CD14-positive monocyte (primary cell): ENCODE data around the gene HHIPL2. TPM values are rescaled to one million over a fixed set of nuclear protein-coding genes. Genes with fewer than 3 reads are reported as not detected.

Source experiments
- DNase-seq, 3 donors: peaks; one replicate each; pipeline ENCODE4 v3.0.0-alpha.2; 2011 to 2022
- H2AFZ ChIP-seq: 2 replicates; pipeline ENCODE4 v1.6.0; 2012; ENCODE audit warnings: mild to moderate bottlenecking, low read depth, low read length, inconsistent platforms; ENCODE audit not compliant: insufficient read depth, poor library complexity, severe bottlenecking
- H3K27ac ChIP-seq, 2 donors: 1 replicate in 1 of 2; 2 replicates in 1 of 2; pipeline ENCODE4 v1.5.1; 2012 to 2013; ENCODE audit warnings: low read length in 2 of 2, control low read depth in 1 of 2, inconsistent platforms in 1 of 2, low read depth in 1 of 2, mild to moderate bottlenecking in 1 of 2
- H3K27me3 ChIP-seq, 2 donors: one replicate each; pipeline versions ENCODE4 v1.6.0 to v1.6.1; 2011 to 2013; ENCODE audit warnings: low read length in 2 of 2; ENCODE audit not compliant: control insufficient read depth in 2 of 2, insufficient read depth in 2 of 2
- H3K36me3 ChIP-seq, 2 donors: replicated peaks in 1 of 2; 1 replicate in 1 of 2; 2 replicates in 1 of 2; pipeline versions ENCODE4 v1.5.1 to v1.6.1; 2012 to 2013; ENCODE audit warnings: low read length in 2 of 2, control low read depth in 1 of 2, inconsistent platforms in 1 of 2, mild to moderate bottlenecking in 1 of 2; ENCODE audit not compliant: insufficient read depth in 2 of 2, control insufficient read depth in 1 of 2
- H3K4me1 ChIP-seq, 2 donors: 1 replicate in 1 of 2; 2 replicates in 1 of 2; pipeline versions ENCODE4 v1.5.1 to v1.6.1; 2012 to 2013; ENCODE audit warnings: low read length in 2 of 2, control low read depth in 1 of 2, inconsistent platforms in 1 of 2, mild to moderate bottlenecking in 1 of 2, moderate library complexity in 1 of 2; ENCODE audit not compliant: insufficient read depth in 2 of 2, control insufficient read depth in 1 of 2
- H3K4me2 ChIP-seq: replicated peaks from 2 replicates; pipeline ENCODE3; 2012; ENCODE audit warnings: low read length, moderate library complexity, mild to moderate bottlenecking; ENCODE audit not compliant: poor library complexity, severe bottlenecking; ENCODE audit errors: extremely low read depth
- H3K4me3 ChIP-seq, 3 experiments: fragments of 200-600 bp in 1 of 3; sonication (generic) in 1 of 3; replicated peaks in 1 of 3; 1 replicate in 2 of 3; 2 replicates in 1 of 3; pipeline ENCODE4 v1.5.1; 2011 to 2013; ENCODE audit warnings: low read length in 3 of 3, mild to moderate bottlenecking in 3 of 3, control low read depth in 2 of 3, low read depth in 2 of 3, inconsistent platforms in 1 of 3, moderate library complexity in 1 of 3
- H3K79me2 ChIP-seq: 2 replicates; pipeline ENCODE4 v1.6.0; 2012; ENCODE audit warnings: mild to moderate bottlenecking, control low read depth, inconsistent platforms, low read length, moderate library complexity; ENCODE audit not compliant: insufficient read depth
- H3K9ac ChIP-seq: 2 replicates; pipeline ENCODE4 v1.6.0; 2017; ENCODE audit warnings: low read length, mild to moderate bottlenecking; ENCODE audit not compliant: insufficient read depth, poor library complexity, severe bottlenecking
- H3K9me3 ChIP-seq, 2 donors: replicated peaks in 1 of 2; 1 replicate in 1 of 2; 2 replicates in 1 of 2; pipeline versions ENCODE4 v1.5.1 to v1.6.1; 2012 to 2013; ENCODE audit warnings: low read length in 2 of 2, control low read depth in 1 of 2; ENCODE audit not compliant: control insufficient read depth in 1 of 2, insufficient read depth in 1 of 2
- H4K20me1 ChIP-seq: 2 replicates; pipeline ENCODE4 v1.6.0; 2012; ENCODE audit warnings: mild to moderate bottlenecking, low read length, control low read depth, moderate library complexity; ENCODE audit not compliant: insufficient read depth
- H3K27ac Mint-ChIP-seq, 7 donors: one replicate each; pipeline ENCODE4 v1.8.0; 2020; ENCODE audit warnings: mild to moderate bottlenecking in 7 of 7, mixed read lengths in 7 of 7, moderate library complexity in 6 of 7, inconsistent platforms in 2 of 7
- H3K27me3 Mint-ChIP-seq, 3 donors: one replicate each; pipeline ENCODE4 v1.8.0; 2021 to 2022; ENCODE audit warnings: low read depth in 3 of 3, mild to moderate bottlenecking in 3 of 3, mixed read lengths in 3 of 3, moderate library complexity in 3 of 3, inconsistent platforms in 1 of 3
- H3K36me3 Mint-ChIP-seq, 2 donors: one replicate each; pipeline ENCODE4 v1.8.0; 2020; ENCODE audit warnings: mixed read lengths in 2 of 2, inconsistent platforms in 1 of 2, mild to moderate bottlenecking in 1 of 2
- H3K4me1 Mint-ChIP-seq: one replicate; pipeline ENCODE4 v1.8.0; 2020; ENCODE audit warnings: mild to moderate bottlenecking, mixed read lengths
- H3K4me3 Mint-ChIP-seq, 2 donors: one replicate each; pipeline ENCODE4 v1.8.0; 2020; ENCODE audit warnings: mild to moderate bottlenecking in 2 of 2, mixed read lengths in 2 of 2, moderate library complexity in 1 of 2
- H3K9me3 Mint-ChIP-seq, 7 donors: one replicate each; pipeline ENCODE4 v1.8.0; 2020 to 2022; ENCODE audit warnings: mixed read lengths in 7 of 7, mild to moderate bottlenecking in 6 of 7, moderate library complexity in 6 of 7, inconsistent platforms in 2 of 7
- WGBS: methylation state at CpG from one replicate; pipeline ENCODE4 v1.1.5; 2013; ENCODE audit warnings: missing lambda C conversion rate; ENCODE audit not compliant: insufficient coverage; 5-methylcytosine and 5-hydroxymethylcytosine counted together
- intact Hi-C, 2 donors: fragments of 100-400 bp; cut with micrococcal nuclease; formaldehyde crosslinking; loops; one replicate each; pipeline versions ENCODE4 v1.15.0 to v1.15.1; 2023
- polyA plus RNA-seq, 3 donors: library from polyadenylated mRNA; depleted of rRNA in 1 of 3; unstranded in 2 of 3; stranded (reverse) in 1 of 3; fragments of 300-500 nt in 2 of 3; fragments of >200 nt in 1 of 3; fragmentation: Illumina TruSeq in 2 of 3; gene quantifications; 1 replicate in 2 of 3; 2 replicates in 1 of 3; pipeline ENCODE4 v1.2.3, GENCODE V29; 2012 to 2021
- TF ChIP-seq, protein P1 (sequence below): fragments of 200-600 bp; IDR thresholded peaks from one replicate; pipeline ENCODE4 v1.8.0; 2022; ENCODE audit warnings: antibody characterized with exemption, mild to moderate bottlenecking

The HHIPL2 gene
- polyA plus RNA-seq, 3 donors, result 0.08 TPM; not detected in 2

GRCh38 chr1:222552882-222553281 is 5.0 kb upstream of the HHIPL2 start:
- peaks cover 24 to 28% of the 10 kb centered on the region in 2 donors for H3K36me3 Mint-ChIP-seq
- H3K4me1 Mint-ChIP-seq, result no peaks in the 10 kb centered on the region
- H3K79me2 ChIP-seq, result no peaks in the 10 kb centered on the region
- 100% methylated on average over 4 of the region's 5 CpGs for WGBS
- no peak overlapping the region for H3K27ac Mint-ChIP-seq
- TF ChIP-seq, protein P1, sequence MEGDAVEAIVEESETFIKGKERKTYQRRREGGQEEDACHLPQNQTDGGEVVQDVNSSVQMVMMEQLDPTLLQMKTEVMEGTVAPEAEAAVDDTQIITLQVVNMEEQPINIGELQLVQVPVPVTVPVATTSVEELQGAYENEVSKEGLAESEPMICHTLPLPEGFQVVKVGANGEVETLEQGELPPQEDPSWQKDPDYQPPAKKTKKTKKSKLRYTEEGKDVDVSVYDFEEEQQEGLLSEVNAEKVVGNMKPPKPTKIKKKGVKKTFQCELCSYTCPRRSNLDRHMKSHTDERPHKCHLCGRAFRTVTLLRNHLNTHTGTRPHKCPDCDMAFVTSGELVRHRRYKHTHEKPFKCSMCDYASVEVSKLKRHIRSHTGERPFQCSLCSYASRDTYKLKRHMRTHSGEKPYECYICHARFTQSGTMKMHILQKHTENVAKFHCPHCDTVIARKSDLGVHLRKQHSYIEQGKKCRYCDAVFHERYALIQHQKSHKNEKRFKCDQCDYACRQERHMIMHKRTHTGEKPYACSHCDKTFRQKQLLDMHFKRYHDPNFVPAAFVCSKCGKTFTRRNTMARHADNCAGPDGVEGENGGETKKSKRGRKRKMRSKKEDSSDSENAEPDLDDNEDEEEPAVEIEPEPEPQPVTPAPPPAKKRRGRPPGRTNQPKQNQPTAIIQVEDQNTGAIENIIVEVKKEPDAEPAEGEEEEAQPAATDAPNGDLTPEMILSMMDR, result no peak
- no peak overlapping the region for H3K4me2 ChIP-seq
- H3K27me3 ChIP-seq, result no peaks in the 10 kb centered on the region
- no peaks in the 10 kb centered on the region for H3K9me3 ChIP-seq
- intact Hi-C loops, result no loop called here
- H3K9me3 Mint-ChIP-seq, result peaks cover 0 to 2% (median 0%) of the 10 kb centered on the region in 7 donors
- no peak overlapping the region for H2AFZ ChIP-seq
- H3K4me3 ChIP-seq, result no peak overlapping the region
- peaks cover 16 to 28% of the 10 kb centered on the region in 2 donors for H3K36me3 ChIP-seq
- no peaks in the 10 kb centered on the region for H4K20me1 ChIP-seq
- H3K9ac ChIP-seq, result no peak overlapping the region
- H3K4me1 ChIP-seq, result no peaks in the 10 kb centered on the region
- H3K27ac ChIP-seq, result no peak overlapping the region
- no peak for DNase-seq
- peaks cover 0 to 5% (median 2%) of the 10 kb centered on the region in 3 donors for H3K27me3 Mint-ChIP-seq
- H3K4me3 Mint-ChIP-seq, result no peak overlapping the region

- peaks cover 0 to 4% (median 0%) of the 10 kb centered on the region in 7 donors for H3K9me3 Mint-ChIP-seq
- no peak overlapping the region for H3K4me2 ChIP-seq
- TF ChIP-seq, protein P1, result no peak
Measured at GRCh38 chr1:222547260-222547614, 667 bp downstream of the HHIPL2 start.

More at GRCh38 chr1:222547260-222547614, 667 bp downstream of the HHIPL2 start:
- Histone ChIP-seq H4K20me1 (no peaks in the 10 kb centered on the region), H3K79me2 (no peaks in the 10 kb centered on the region), H3K36me3 (no peaks in the 10 kb centered on the region), H2AFZ (no peak overlapping the region), H3K9ac (no peak overlapping the region), H3K4me1 (no peaks in the 10 kb centered on the region), H3K4me3 (no peak overlapping the region), H3K27ac (no peak overlapping the region), H3K27me3 (peaks cover 0 to 4% of the 10 kb centered on the region in 2 donors), H3K9me3 (no peaks in the 10 kb centered on the region)
- no peak overlapping the region for H3K27ac Mint-ChIP-seq
- H3K4me3 Mint-ChIP-seq, result no peak overlapping the region
- peaks cover 4 to 16% (median 11%) of the 10 kb centered on the region in 3 donors for H3K27me3 Mint-ChIP-seq
- H3K36me3 Mint-ChIP-seq, result no peaks in the 10 kb centered on the region
- DNase-seq, result no peak
- H3K4me1 Mint-ChIP-seq, result peaks cover 5% of the 10 kb centered on the region
- intact Hi-C loops, result no loop called here
- WGBS, result 70% methylated on average over 4 of the region's 8 CpGs
